Karpas-422 (cell line): ENCODE data around the gene INSL3. TPM values are rescaled to one million over a fixed set of nuclear protein-coding genes. Genes with fewer than 3 reads are reported as not detected.

ENCODE experiments used
- DNase-seq: peaks from one replicate; pipeline ENCODE4 v3.0.0-alpha.2; 2015
- H2AFZ ChIP-seq: fragments of 200-600 bp; sonication (generic); 2 replicates; pipeline ENCODE4 v1.6.1; 2014; ENCODE audit warnings: antibody characterized with exemption, low read length, mixed read lengths
- H3K27ac ChIP-seq: fragments of 200-600 bp; sonication (generic); 2 replicates; pipeline ENCODE4 v1.5.1; 2014; ENCODE audit warnings: mild to moderate bottlenecking, low read length, moderate library complexity
- H3K27me3 ChIP-seq: fragments of 200-600 bp; sonication (generic); 2 replicates; pipeline ENCODE4 v1.6.1; 2014; ENCODE audit warnings: low read length, mixed read lengths
- H3K36me3 ChIP-seq: fragments of 200-600 bp; sonication (generic); 2 replicates; pipeline ENCODE4 v1.6.1; 2014; ENCODE audit warnings: low read length, mixed read lengths; ENCODE audit not compliant: insufficient read depth
- H3K4me1 ChIP-seq: fragments of 200-600 bp; sonication (generic); 2 replicates; pipeline ENCODE4 v1.6.1; 2014; ENCODE audit warnings: mild to moderate bottlenecking, low read length, mixed read lengths
- H3K4me2 ChIP-seq: fragments of 200-600 bp; sonication (generic); 2 replicates; pipeline ENCODE4 v1.6.1; 2014; ENCODE audit warnings: low read length, low read depth, mild to moderate bottlenecking; ENCODE audit not compliant: poor library complexity, severe bottlenecking
- H3K4me3 ChIP-seq: fragments of 200-600 bp; sonication (generic); 2 replicates; pipeline ENCODE4 v1.5.1; 2014; ENCODE audit warnings: mild to moderate bottlenecking, antibody characterized with exemption, low read length, mixed read lengths
- H3K79me2 ChIP-seq: fragments of 200-600 bp; sonication (generic); 2 replicates; pipeline ENCODE4 v1.6.1; 2014; ENCODE audit warnings: mild to moderate bottlenecking, low read length, mixed read lengths
- H3K9ac ChIP-seq: fragments of 200-600 bp; sonication (generic); 2 replicates; pipeline ENCODE4 v1.6.0; 2014; ENCODE audit warnings: low read length
- H3K9me2 ChIP-seq: fragments of 200-600 bp; sonication (generic), shearing (Covaris generic); replicated peaks from 2 replicates; pipeline ENCODE4 v1.6.0; 2014; ENCODE audit warnings: mild to moderate bottlenecking, low read length, moderate library complexity; ENCODE audit not compliant: insufficient read depth
- H3K9me3 ChIP-seq: fragments of 300-700, 200-600 bp; sonication (generic); 2 replicates; pipeline ENCODE4 v1.6.1; 2014; ENCODE audit warnings: low read length, mixed read lengths
- H4K20me1 ChIP-seq: fragments of 200-600 bp; sonication (generic); 2 replicates; pipeline ENCODE4 v1.6.1; 2014; ENCODE audit warnings: mild to moderate bottlenecking, antibody characterized with exemption, low read length, low read depth; ENCODE audit not compliant: insufficient read depth
- total RNA-seq: library from RNA; depleted of rRNA; stranded (reverse); fragments of >200 nt; shearing (Covaris generic); gene quantifications from 2 replicates; pipeline ENCODE4 v1.2.3, GENCODE V29; 2014; ENCODE audit warnings: low replicate concordance

INSL3 gene
- total RNA-seq, 1 experiment from 2014 or later, result not detected

GRCh38 chr19:17796013-17796837 lies 25.1 kb downstream of the INSL3 start:
- Histone ChIP-seq H3K9me2 (no peaks in the 10 kb centered on the region), H3K9ac (no peak overlapping the region), H3K4me2 (no peak overlapping the region), H3K79me2 (no peaks in the 10 kb centered on the region), H3K27ac (no peak overlapping the region), H2AFZ (no peak overlapping the region), H3K27me3 (no peaks in the 10 kb centered on the region), H3K9me3 (no peaks in the 10 kb centered on the region), H3K4me1 (no peaks in the 10 kb centered on the region), H3K36me3 (no peaks in the 10 kb centered on the region), H3K4me3 (no peak overlapping the region), H4K20me1 (no peaks in the 10 kb centered on the region)
- DNase-seq, result no peak

- Histone ChIP-seq H3K4me2 (no peak overlapping the region), H3K9ac (no peak overlapping the region), H3K27ac (no peak overlapping the region), H3K9me3 (no peaks in the 10 kb centered on the region), H3K4me3 (no peak overlapping the region), H3K4me1 (no peaks in the 10 kb centered on the region), H3K79me2 (no peaks in the 10 kb centered on the region), H3K36me3 (no peaks in the 10 kb centered on the region), H4K20me1 (no peaks in the 10 kb centered on the region), H3K27me3 (no peaks in the 10 kb centered on the region), H3K9me2 (no peaks in the 10 kb centered on the region), H2AFZ (no peak overlapping the region)
- no peak for DNase-seq
Observed at GRCh38 chr19:17795495-17795856, 25.8 kb downstream of the INSL3 start.

- Histone ChIP-seq H4K20me1 (no peaks in the 10 kb centered on the region), H3K79me2 (no peaks in the 10 kb centered on the region), H3K9ac (no peak within 1 kb of the TSS), H3K4me3 (no peak within 1 kb of the TSS), H3K4me2 (no peak within 1 kb of the TSS), H3K9me2 (no peaks in the 10 kb centered on the region), H3K27ac (no peak within 1 kb of the TSS), H3K36me3 (no peaks in the 10 kb centered on the region), H2AFZ (no peak within 1 kb of the TSS), H3K4me1 (no peaks in the 10 kb centered on the region), H3K9me3 (no peaks in the 10 kb centered on the region), H3K27me3 (no peaks in the 10 kb centered on the region)
- no peak for DNase-seq
Observed at GRCh38 chr19:17794731-17795494, 26.4 kb downstream of the INSL3 start, which contains the start of gene B3GNT3. Gene B3GNT3, plus strand, starts transcription at chr19:17795138. Its CDS starts 12,670 bp downstream, at chr19:17807808.

- H3K36me3 ChIP-seq, result no peaks in the 10 kb centered on the region
- no peak overlapping the region for H3K4me2 ChIP-seq
- H3K9me3 ChIP-seq, result no peaks in the 10 kb centered on the region
- DNase-seq, result no peak
- H2AFZ ChIP-seq, result no peak overlapping the region
- H3K9ac ChIP-seq, result no peak overlapping the region
- H3K79me2 ChIP-seq, result no peaks in the 10 kb centered on the region
- H3K4me1 ChIP-seq, result no peaks in the 10 kb centered on the region
- no peaks in the 10 kb centered on the region for H3K9me2 ChIP-seq
- no peaks in the 10 kb centered on the region for H4K20me1 ChIP-seq
- no peaks in the 10 kb centered on the region for H3K27me3 ChIP-seq
- no peak overlapping the region for H3K27ac ChIP-seq
- no peak overlapping the region for H3K4me3 ChIP-seq
Observed at GRCh38 chr19:17794412-17794730, 26.9 kb downstream of the INSL3 start.

GRCh38 chr19:17790059-17790780 lies 31.1 kb downstream of the INSL3 start:
- no peaks in the 10 kb centered on the region for H3K79me2 ChIP-seq
- H3K9ac ChIP-seq, result no peak overlapping the region
- no peak overlapping the region for H3K4me3 ChIP-seq
- H2AFZ ChIP-seq, result no peak overlapping the region
- no peak overlapping the region for H3K4me2 ChIP-seq
- H3K27ac ChIP-seq, result no peak overlapping the region
- H3K27me3 ChIP-seq, result no peaks in the 10 kb centered on the region
- H3K4me1 ChIP-seq, result no peaks in the 10 kb centered on the region
- no peaks in the 10 kb centered on the region for H3K9me3 ChIP-seq
- no peaks in the 10 kb centered on the region for H3K9me2 ChIP-seq
- no peaks in the 10 kb centered on the region for H4K20me1 ChIP-seq
- H3K36me3 ChIP-seq, result no peaks in the 10 kb centered on the region
- DNase-seq, result no peak

- no peaks in the 10 kb centered on the region for H3K4me1 ChIP-seq
- DNase-seq, result no peak
- no peaks in the 10 kb centered on the region for H3K79me2 ChIP-seq
- H3K9me3 ChIP-seq, result no peaks in the 10 kb centered on the region
- no peak overlapping the region for H3K4me3 ChIP-seq
- no peak overlapping the region for H3K9ac ChIP-seq
- peaks cover 5% of the 10 kb centered on the region; the same call in 1 of the 2 replicates for H3K36me3 ChIP-seq
- H4K20me1 ChIP-seq, result peaks cover 3% of the 10 kb centered on the region; the same call in 1 of the 2 replicates
- H3K27me3 ChIP-seq, result no peaks in the 10 kb centered on the region
- H3K27ac ChIP-seq, result no peak overlapping the region
- H3K4me2 ChIP-seq, result no peak overlapping the region
- H3K9me2 ChIP-seq, result no peaks in the 10 kb centered on the region
- H2AFZ ChIP-seq, result no peak overlapping the region
Observed at GRCh38 chr19:17788632-17789031, 32.7 kb downstream of the INSL3 start.

GRCh38 chr19:17787274-17787913 lies 33.9 kb downstream of the INSL3 start:
- H3K27ac ChIP-seq, result no peak overlapping the region
- H3K79me2 ChIP-seq, result no peaks in the 10 kb centered on the region
- no peak overlapping the region for H3K4me2 ChIP-seq
- DNase-seq, result no peak
- peaks cover 3% of the 10 kb centered on the region; the same call in 1 of the 2 replicates for H4K20me1 ChIP-seq
- H3K9me2 ChIP-seq, result no peaks in the 10 kb centered on the region
- H3K9ac ChIP-seq, result no peak overlapping the region
- no peaks in the 10 kb centered on the region for H3K4me1 ChIP-seq
- no peak overlapping the region for H2AFZ ChIP-seq
- H3K27me3 ChIP-seq, result no peaks in the 10 kb centered on the region
- H3K4me3 ChIP-seq, result no peak overlapping the region
- H3K36me3 ChIP-seq, result peaks cover 5% of the 10 kb centered on the region; the same call in 1 of the 2 replicates
- H3K9me3 ChIP-seq, result no peaks in the 10 kb centered on the region
